ENCODE data around the gene JAG2.

Gene JAG2

DNA sequence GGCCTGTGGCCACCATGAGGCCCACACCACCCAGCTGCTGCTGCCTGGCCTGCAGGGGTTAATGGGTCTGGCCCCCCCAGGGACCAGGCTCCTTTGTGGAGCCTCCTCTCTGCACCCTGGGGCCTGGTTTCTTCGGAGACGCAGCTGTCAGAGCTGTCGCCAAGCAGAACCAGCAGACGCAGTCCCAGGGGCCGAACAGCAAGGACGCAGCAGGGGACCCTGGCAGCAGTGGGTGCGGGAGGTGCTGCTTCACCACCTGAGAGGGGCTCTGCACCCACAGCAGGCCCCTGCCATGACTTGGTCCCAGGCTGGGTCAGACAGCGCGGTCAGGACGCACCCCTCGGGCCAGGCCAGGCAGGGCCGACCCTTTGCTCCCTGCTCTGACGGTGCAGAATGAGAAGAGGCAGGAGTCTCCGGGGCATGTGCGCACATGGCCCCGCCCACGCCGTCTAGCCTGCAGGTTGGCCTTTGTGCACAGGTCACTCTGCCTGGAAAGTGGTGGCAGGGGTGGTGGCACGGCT lies 30.5 kb downstream of the JAG2 start:
- H3K9me3 ChIP-seq (ENCODE audit: insufficient read depth, low read length): peaks cover 9% of the 10 kb centered on the region; the same call in 1 of the 2 replicates
- no peak overlapping the region for H3K4me2 ChIP-seq (ENCODE audit: low read depth, low read length, poor library complexity, severe bottlenecking)
- no peaks in the 10 kb centered on the region for H3K9me2 ChIP-seq (replicated peaks; ENCODE audit: insufficient read depth, low read length)
- H3K79me2 ChIP-seq (ENCODE audit: insufficient read depth, low read length): no peaks in the 10 kb centered on the region
- H2AFZ ChIP-seq (ENCODE audit: low read depth, low read length, severe bottlenecking): no peak overlapping the region
- no peaks in the 10 kb centered on the region for H3K27me3 ChIP-seq (ENCODE audit: low read length)
- H3K4me3 ChIP-seq (ENCODE audit: insufficient read depth, low read length, poor library complexity, severe bottlenecking): no peak overlapping the region
- no peak for TF ChIP-seq EZH2phosphoT487 (conservative IDR thresholded peaks at IDR 0.05; ENCODE audit: low read length)
- TF ChIP-seq, protein P1, sequence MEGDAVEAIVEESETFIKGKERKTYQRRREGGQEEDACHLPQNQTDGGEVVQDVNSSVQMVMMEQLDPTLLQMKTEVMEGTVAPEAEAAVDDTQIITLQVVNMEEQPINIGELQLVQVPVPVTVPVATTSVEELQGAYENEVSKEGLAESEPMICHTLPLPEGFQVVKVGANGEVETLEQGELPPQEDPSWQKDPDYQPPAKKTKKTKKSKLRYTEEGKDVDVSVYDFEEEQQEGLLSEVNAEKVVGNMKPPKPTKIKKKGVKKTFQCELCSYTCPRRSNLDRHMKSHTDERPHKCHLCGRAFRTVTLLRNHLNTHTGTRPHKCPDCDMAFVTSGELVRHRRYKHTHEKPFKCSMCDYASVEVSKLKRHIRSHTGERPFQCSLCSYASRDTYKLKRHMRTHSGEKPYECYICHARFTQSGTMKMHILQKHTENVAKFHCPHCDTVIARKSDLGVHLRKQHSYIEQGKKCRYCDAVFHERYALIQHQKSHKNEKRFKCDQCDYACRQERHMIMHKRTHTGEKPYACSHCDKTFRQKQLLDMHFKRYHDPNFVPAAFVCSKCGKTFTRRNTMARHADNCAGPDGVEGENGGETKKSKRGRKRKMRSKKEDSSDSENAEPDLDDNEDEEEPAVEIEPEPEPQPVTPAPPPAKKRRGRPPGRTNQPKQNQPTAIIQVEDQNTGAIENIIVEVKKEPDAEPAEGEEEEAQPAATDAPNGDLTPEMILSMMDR (IDR thresholded peaks at IDR 0.05; ENCODE audit: insufficient read depth, low read length, poor library complexity, severe bottlenecking): no peak
- no peak overlapping the region for H3K9ac ChIP-seq (ENCODE audit: low read length)
- no peak overlapping the region for H3K27ac ChIP-seq (ENCODE audit: low read depth, low read length)
- H4K20me1 ChIP-seq (ENCODE audit: low read depth, low read length): no peaks in the 10 kb centered on the region
- H3K36me3 ChIP-seq (ENCODE audit: low read length): no peaks in the 10 kb centered on the region
- H3F3A ChIP-seq (ENCODE audit: insufficient read depth): no peaks in the 10 kb centered on the region

DNA sequence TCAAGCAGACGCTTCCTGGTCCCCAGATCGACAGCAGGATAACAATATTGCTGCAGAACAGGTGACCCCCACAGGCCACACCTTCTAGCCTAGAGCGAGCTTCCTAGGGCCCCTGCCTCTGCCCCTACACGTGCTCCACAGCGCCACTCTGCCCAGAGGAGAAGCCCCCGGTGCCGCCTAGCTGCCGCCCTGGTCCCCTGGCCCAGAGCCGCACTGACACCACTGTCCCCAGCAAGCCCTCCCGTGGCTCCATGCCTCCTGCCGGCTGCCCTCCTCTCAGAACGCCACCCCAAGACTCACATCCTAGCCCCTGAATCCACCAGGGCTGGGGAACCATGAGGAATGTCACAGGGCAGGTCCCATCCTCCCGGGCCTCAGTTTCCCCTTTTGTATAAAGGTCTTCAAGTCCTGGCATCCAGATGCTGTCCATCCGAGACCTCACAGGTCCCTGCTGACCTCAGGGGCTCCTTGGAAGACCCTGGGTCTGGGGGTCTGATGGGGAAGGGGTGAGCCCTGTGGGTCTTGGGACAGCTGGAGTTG lies 31.0 kb downstream of the JAG2 start:
- H3K79me2 ChIP-seq (ENCODE audit: insufficient read depth, low read length): no peaks in the 10 kb centered on the region
- no peak overlapping the region for H3K9ac ChIP-seq (ENCODE audit: low read length)
- TF ChIP-seq, protein P1 (IDR thresholded peaks at IDR 0.05; ENCODE audit: insufficient read depth, low read length, poor library complexity, severe bottlenecking): no peak
- TF ChIP-seq EZH2phosphoT487 (conservative IDR thresholded peaks at IDR 0.05; ENCODE audit: low read length): no peak
- H3K9me2 ChIP-seq (replicated peaks; ENCODE audit: insufficient read depth, low read length): no peaks in the 10 kb centered on the region
- H3K9me3 ChIP-seq (ENCODE audit: insufficient read depth, low read length): peaks cover 9% of the 10 kb centered on the region; the same call in 1 of the 2 replicates
- no peak overlapping the region for H3K27ac ChIP-seq (ENCODE audit: low read depth, low read length)
- no peak overlapping the region for H2AFZ ChIP-seq (ENCODE audit: low read depth, low read length, severe bottlenecking)
- H3K4me2 ChIP-seq (ENCODE audit: low read depth, low read length, poor library complexity, severe bottlenecking): no peak overlapping the region
- no peaks in the 10 kb centered on the region for H3K36me3 ChIP-seq (ENCODE audit: low read length)
- no peaks in the 10 kb centered on the region for H3K27me3 ChIP-seq (ENCODE audit: low read length)
- H4K20me1 ChIP-seq (ENCODE audit: low read depth, low read length): no peaks in the 10 kb centered on the region
- no peaks in the 10 kb centered on the region for H3F3A ChIP-seq (ENCODE audit: insufficient read depth)
- H3K4me3 ChIP-seq (ENCODE audit: insufficient read depth, low read length, poor library complexity, severe bottlenecking): no peak overlapping the region

DNA sequence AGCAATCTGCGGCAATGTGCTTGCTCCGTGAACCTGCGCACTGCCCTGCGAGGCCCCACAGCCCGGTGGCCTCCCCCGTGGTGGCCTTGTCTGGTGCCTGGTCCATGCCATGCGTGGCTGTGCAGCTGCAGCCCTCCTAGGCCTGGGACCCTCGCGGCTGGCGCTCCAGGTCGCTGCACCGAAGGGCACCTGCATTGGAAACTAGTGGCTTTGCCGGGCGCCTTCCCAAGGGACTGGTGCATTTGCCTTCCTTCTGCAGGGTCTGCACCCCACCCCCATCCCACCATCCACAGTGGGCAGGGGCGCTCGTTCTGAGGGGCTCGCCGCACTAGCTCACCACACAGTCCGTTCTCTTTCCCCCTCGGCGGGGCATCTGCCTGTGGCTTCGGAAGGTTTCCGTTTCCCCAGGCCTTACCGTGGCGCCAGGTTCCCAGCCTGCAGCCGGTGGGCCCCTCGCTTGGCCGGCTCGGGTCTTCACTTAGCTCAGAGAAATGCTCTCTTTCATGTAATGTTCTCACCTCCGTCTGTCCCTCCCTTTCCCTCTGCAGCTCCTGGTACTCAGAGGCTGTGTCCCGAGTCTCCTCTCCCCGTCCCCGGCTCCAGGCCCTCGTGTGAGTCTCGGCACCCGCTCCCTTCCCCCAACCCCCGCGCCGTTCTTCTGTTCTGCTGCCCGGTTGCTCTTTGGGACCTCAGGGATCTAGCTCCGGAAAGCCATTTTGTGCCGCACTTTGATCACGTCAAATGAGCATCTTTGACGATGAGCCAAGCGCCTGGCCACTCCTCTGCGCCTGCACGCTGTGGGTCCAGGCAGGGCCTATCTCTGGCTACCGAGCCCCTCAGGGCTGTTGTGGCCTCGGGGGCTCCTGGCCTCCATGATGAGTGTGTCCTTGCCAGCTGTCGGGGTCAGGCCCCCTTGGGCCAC lies 31.9 kb downstream of the JAG2 start:
- Histone ChIP-seq H3F3A (ENCODE audit: insufficient read depth) (no peaks in the 10 kb centered on the region), H3K27me3 (ENCODE audit: low read length) (no peaks in the 10 kb centered on the region), H3K9me3 (ENCODE audit: insufficient read depth, low read length) (peaks cover 9% of the 10 kb centered on the region; the same call in 1 of the 2 replicates), H3K9me2 (replicated peaks; ENCODE audit: insufficient read depth, low read length) (no peaks in the 10 kb centered on the region), H3K4me3 (ENCODE audit: insufficient read depth, low read length, poor library complexity, severe bottlenecking) (no peak overlapping the region), H2AFZ (ENCODE audit: low read depth, low read length, severe bottlenecking) (no peak overlapping the region), H4K20me1 (ENCODE audit: low read depth, low read length) (no peaks in the 10 kb centered on the region), H3K27ac (ENCODE audit: low read depth, low read length) (no peak overlapping the region), H3K79me2 (ENCODE audit: insufficient read depth, low read length) (no peaks in the 10 kb centered on the region), H3K36me3 (ENCODE audit: low read length) (no peaks in the 10 kb centered on the region), H3K9ac (ENCODE audit: low read length) (no peak overlapping the region), H3K4me2 (ENCODE audit: low read depth, low read length, poor library complexity, severe bottlenecking) (no peak overlapping the region)
- TF ChIP-seq EZH2phosphoT487 (conservative IDR thresholded peaks at IDR 0.05; ENCODE audit: low read length): no peak
- TF ChIP-seq, protein P1 (IDR thresholded peaks at IDR 0.05; ENCODE audit: insufficient read depth, low read length, poor library complexity, severe bottlenecking): no peak
